ENCODE data around the gene RFPL2.
A peak's percentile ranks its signal among the peaks of the same experiment; 100 is the strongest.
"Not testable (repeated sequence)": the region's sequence is repeated elsewhere in the genome, so short reads cannot be mapped to it uniquely, and the experiment has no call there.

Gene RFPL2

DNA sequence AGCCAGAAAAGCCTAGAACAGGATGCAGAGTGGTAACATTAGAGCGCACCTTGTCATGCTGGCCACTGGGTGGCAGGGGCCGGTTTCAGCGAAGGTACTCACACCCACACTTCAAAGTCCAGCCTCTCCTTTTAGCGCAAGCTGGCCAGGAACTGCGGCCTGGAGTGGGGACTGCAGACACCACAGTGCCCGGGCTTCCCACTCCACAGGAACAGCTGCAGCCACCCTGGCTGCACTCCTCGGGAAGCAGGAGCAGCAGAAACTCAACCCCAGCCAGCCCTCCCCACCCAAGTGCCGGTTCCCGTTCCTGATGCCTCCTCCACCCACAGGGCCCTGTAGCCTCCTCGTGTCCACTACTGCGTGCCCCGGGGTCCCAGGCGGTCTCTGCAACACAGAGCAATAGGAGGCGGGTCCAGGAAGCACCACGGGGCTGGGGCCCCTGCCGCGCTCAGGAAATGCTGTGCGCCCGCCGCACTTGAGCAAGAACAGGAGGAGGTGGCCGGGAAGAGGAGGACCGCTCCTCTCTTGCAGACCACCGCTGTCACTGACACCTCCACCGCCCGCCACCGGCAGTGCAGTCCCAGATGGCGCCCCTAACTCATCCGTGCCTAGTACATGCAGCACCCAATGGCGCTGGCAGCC, 2.2 kb downstream of the RFPL2 start:
- DNase-seq (ENCODE audit: low read depth) = no peak
- H3K4me3 ChIP-seq (ENCODE audit: low read depth, low read length) = no peak overlapping the region
- TF ChIP-seq, protein P1, sequence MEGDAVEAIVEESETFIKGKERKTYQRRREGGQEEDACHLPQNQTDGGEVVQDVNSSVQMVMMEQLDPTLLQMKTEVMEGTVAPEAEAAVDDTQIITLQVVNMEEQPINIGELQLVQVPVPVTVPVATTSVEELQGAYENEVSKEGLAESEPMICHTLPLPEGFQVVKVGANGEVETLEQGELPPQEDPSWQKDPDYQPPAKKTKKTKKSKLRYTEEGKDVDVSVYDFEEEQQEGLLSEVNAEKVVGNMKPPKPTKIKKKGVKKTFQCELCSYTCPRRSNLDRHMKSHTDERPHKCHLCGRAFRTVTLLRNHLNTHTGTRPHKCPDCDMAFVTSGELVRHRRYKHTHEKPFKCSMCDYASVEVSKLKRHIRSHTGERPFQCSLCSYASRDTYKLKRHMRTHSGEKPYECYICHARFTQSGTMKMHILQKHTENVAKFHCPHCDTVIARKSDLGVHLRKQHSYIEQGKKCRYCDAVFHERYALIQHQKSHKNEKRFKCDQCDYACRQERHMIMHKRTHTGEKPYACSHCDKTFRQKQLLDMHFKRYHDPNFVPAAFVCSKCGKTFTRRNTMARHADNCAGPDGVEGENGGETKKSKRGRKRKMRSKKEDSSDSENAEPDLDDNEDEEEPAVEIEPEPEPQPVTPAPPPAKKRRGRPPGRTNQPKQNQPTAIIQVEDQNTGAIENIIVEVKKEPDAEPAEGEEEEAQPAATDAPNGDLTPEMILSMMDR (IDR thresholded peaks at IDR 0.05; ENCODE audit: low read depth, low read length, missing control alignments) = peak; percentile 64

DNA sequence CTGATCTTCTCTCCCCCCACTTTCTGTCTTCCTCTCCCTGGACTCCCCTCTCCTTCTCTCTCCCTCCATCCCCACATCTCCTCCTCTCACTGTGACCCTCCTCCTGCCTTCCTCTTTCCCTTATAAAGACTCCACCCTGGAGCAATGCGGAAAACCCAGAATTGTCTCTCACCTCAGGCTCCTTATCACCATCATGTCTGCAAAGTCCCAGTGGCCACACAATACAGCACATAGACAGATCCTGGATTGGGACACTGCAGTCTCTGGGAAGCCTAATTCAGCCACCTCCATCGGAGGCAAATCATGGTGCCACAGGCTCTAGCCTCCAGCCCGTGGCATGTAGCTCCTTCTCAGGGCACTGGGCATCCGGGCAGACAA, 2.7 kb downstream of the RFPL2 start:
- H3K4me3 ChIP-seq (ENCODE audit: low read depth, low read length) = no peak overlapping the region
- DNase-seq (ENCODE audit: low read depth) = no peak
- TF ChIP-seq, protein P1 (IDR thresholded peaks at IDR 0.05; ENCODE audit: low read depth, low read length, missing control alignments) = no peak

DNA sequence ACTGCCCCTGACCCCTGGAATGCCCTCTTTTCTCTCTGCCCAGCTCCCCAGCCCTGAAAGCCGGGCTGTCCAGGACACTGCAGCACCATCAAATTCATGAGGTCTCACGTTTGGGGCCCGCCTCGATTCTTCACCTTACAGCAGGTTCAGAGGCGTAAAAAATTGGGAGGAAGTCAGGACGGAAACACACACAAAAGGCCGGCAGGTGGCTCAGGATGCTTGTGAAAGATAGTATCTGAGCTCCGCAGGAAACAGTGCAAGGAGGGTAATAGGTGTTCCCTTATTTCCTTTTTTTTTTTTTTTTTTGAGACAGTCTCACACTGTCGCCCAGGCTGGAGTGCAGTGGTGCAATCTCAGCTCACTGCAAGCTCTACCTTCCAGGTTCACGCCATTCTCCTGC, 4.1 kb downstream of the RFPL2 start:
- TF ChIP-seq, protein P1 (IDR thresholded peaks at IDR 0.05; ENCODE audit: low read depth, low read length, missing control alignments) = no peak
- no peak overlapping the region for H3K4me3 ChIP-seq (ENCODE audit: low read depth, low read length)

DNA sequence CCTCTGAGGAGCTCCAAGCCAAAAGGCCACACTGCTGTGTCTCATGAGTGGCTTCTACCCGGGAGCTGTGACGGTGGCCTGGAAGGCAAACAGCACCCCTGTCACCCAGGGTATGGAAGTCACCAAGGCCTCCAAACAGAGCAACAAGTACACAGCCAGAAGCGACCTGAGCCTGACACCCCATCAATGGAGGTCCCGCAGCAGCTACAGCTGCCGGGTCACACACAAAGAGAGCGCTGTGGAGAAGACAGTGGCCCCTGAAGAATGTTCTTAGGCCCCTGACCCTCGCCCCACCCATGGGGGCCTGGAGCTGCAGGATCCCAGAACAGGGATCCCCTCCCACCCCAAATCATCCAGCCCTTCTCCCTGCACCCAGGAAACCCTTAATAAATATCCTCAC, 4.9 kb downstream of the RFPL2 start:
- TF ChIP-seq, protein P1 (IDR thresholded peaks at IDR 0.05; ENCODE audit: low read depth, low read length, missing control alignments) = no peak
- H3K4me3 ChIP-seq (ENCODE audit: low read depth, low read length) = no peak overlapping the region
- DNase-seq (ENCODE audit: low read depth) = no peak

More for the DNA sequence above, 4.1 kb downstream of the RFPL2 start:
- DNase-seq (ENCODE audit: low read depth) = no peak

DNA sequence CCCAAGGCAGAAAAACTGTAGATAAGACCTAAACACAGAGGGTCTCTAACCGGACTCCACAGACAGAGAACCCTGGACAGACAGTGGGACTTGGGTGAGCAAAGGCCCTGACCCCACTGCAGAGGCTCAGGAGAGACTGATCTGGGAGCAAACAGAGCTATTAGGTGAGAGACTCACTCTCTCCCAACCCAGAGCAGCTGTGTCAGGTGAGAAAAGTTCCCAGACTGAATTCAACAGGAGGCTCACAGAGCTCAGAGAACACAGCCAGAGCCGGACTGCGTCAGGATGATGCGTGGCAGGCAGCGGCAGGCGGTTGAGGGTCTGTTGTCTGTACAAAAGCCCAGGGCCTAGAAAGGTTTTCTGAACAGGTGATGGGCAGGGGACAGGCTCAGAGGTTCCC, 5.5 kb downstream of the RFPL2 start:
- H3K4me3 ChIP-seq (ENCODE audit: low read depth, low read length) = no peak overlapping the region
- DNase-seq (ENCODE audit: low read depth) = no peak
- TF ChIP-seq, protein P1 (IDR thresholded peaks at IDR 0.05; ENCODE audit: low read depth, low read length, missing control alignments) = no peak

DNA sequence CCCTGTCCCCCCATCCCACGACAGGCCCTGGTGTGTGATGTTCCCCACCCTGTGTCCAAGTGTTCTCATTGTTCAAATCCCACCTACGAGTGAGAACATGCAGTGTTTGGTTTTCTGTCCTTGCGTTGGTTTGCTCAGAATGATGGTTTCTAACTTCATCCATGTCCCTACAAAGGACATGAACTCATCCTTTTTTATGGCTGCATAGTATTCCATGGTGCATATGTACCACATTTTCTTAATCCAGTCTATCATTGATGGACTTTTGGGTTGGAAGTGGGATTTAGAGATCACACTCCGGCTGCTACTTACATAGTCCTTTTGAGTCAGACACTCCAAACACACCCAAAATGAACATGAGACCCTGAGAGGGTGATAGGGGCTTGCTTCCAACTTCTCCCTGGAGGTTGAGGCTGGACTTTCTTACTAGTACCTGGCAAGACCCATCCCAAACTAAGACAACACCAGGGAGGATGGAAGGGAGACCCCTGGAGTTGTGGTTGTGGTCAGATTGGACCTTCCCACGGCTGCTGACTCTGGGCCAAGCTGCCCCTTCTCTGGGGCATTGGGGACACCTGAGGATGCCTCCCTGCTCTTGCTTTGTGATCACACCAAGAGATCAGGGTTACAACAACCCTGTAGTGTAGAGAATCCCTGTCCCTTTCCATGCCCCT, 7.2 kb downstream of the RFPL2 start:
- DNase-seq (ENCODE audit: low read depth); H3K4me3 ChIP-seq (ENCODE audit: low read depth, low read length): not testable (repeated sequence)

DNA sequence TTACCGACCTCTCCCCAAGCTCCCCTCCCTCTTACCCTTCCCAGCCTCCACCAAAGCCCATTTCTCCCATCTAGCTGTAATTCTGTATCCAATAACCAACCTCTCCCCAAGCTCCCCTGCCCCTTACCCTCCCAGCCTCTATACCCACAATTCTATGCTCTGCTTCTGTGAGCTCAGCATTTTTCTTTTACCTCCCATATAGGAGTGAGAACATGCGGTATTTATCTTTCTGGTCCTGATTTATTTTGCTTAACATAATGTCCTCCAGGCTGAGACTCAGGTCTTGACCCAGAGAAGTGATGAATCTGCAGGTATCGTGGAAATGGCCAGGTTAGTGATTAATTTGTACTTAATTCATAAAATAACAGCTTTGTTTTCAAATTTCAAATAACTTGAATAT, 9.0 kb downstream of the RFPL2 start:
- H3K4me3 ChIP-seq (ENCODE audit: low read depth, low read length); DNase-seq (ENCODE audit: low read depth): not testable (repeated sequence)

DNA sequence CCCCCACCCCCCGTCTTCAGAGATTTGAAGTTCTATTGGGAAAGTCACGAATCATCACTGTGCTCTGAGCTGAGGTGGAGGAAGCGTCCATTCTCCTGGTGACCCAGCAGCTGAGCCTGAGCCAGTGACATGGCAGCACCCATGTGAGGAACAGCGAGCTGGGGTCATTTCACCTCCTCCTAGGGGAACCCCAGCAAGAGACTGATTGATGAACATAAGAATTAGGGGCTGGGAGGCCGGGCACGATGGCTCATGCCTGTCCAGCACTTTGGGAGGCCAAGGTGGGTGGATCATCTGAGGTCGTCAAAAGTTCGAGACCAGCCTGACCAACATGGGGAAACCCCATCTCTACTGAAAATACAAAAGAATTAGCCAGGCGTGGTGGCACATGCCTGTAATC, 11.5 kb downstream of the RFPL2 start:
- DNase-seq (ENCODE audit: low read depth); H3K4me3 ChIP-seq (ENCODE audit: low read depth, low read length): not testable (repeated sequence)

DNA sequence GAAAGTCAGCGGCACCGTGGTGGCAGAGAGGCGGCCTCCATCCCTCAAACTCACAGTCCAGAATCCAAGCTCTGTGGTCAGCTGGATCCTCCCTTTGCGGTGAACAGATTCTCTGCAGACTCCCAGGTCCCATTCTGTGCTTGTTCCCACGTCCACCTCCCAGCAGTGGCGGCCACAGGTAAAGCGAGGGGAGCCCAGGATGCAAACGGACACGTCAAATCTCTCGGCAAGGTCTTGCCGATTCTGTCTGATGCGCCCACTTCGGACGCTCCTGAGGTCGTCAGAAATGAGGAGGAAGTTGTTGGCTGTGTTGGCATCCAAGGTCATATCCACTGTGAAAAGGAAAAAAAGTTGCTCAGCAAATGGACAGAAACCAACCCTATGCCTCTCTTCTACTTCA, 13.9 kb downstream of the RFPL2 start:
- not testable (repeated sequence) for H3K4me3 ChIP-seq (ENCODE audit: low read depth, low read length); DNase-seq (ENCODE audit: low read depth)
